GM23338 (cell line): ENCODE results near the gene MTA1. TPM values are rescaled to one million over a fixed set of nuclear protein-coding genes. Genes with fewer than 3 reads are reported as not detected.

Experiments
- EZH2 ChIP-seq: fragments of 200-600 bp; sonication (generic); IDR thresholded peaks from one replicate; pipeline ENCODE4 v1.8.0; 2017; ENCODE audit warnings: antibody characterized with exemption, mild to moderate bottlenecking, low read depth; ENCODE audit not compliant: unreplicated experiment
- NANOG ChIP-seq: IDR thresholded peaks from 2 replicates; pipeline ENCODE4 v1.6.1; 2016; ENCODE audit warnings: antibody characterized with exemption, borderline replicate concordance
- polyA plus RNA-seq: library from polyadenylated mRNA; unstranded; fragments of >200 nt; fragmentation: Nextera tagmentation; extraction: Ambion mirVana; gene quantifications from 2 replicates; pipeline ENCODE4 v1.2.1, GENCODE V29; 2016
- total RNA-seq: library from RNA; depleted of rRNA; stranded (reverse); fragments of >200 nt; shearing (Covaris generic); gene quantifications from 2 replicates; pipeline ENCODE4 v1.2.3, GENCODE V29; 2014
- TF ChIP-seq, protein P1 (sequence below): fragments of 250-450 bp; sonication (Bioruptor Pico); IDR thresholded peaks from 2 replicates; pipeline ENCODE4 v1.5.0; 2020; ENCODE audit warnings: mild to moderate bottlenecking, moderate library complexity
- TF ChIP-seq, protein P2 (sequence below): IDR thresholded peaks from one replicate; pipeline ENCODE4 v1.6.1; 2018; ENCODE audit warnings: antibody characterized with exemption; ENCODE audit not compliant: unreplicated experiment

Gene MTA1
- total and polyA plus RNA-seq, 2 experiments from 2014 or later: 53.3 to 126 TPM

DNA sequence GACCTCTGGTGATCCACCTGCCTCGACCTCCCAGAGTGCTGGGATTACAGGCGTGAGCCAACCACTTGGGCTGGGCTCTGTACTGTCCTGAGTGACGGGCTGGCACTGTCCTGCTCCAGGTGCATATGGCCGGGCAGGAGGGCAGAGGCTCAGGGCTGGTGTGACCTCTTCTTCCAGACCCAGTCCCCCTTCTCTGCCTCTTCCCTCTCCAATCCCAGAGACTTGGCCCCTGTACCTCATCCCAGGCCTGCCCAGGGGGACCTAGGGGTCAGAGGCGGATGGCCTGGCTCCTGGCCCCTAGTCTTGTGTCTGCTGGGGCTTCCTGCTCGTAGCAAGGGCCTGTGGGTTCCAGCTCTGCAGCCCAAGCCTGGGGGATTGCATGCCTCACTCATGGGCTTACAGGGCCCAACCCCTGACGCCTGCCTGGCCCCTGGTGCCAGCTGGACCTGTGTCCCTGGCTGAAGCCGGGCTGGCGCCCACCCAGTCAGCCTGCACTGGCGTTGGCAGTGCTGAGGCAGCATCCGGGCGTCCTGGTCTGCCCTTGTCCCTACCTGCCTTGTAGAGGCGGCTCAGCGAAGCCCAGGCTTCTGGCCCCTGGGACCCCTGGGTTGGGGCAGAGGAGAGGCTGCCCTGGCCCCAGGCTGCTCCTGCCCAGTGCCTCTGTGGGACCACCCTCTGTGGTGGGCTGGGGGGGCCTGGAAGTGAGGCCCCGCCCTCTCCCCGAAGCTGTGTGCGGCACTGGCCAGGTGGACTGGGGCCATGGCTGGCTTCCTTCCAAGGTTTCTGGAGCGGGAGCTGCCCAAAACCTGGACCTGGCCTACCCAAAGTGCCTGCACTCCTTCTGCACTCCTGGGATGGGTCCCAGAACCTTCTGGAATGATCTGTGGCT is 75.7 kb downstream of the MTA1 start (continued):
- TF ChIP-seq, protein P1, sequence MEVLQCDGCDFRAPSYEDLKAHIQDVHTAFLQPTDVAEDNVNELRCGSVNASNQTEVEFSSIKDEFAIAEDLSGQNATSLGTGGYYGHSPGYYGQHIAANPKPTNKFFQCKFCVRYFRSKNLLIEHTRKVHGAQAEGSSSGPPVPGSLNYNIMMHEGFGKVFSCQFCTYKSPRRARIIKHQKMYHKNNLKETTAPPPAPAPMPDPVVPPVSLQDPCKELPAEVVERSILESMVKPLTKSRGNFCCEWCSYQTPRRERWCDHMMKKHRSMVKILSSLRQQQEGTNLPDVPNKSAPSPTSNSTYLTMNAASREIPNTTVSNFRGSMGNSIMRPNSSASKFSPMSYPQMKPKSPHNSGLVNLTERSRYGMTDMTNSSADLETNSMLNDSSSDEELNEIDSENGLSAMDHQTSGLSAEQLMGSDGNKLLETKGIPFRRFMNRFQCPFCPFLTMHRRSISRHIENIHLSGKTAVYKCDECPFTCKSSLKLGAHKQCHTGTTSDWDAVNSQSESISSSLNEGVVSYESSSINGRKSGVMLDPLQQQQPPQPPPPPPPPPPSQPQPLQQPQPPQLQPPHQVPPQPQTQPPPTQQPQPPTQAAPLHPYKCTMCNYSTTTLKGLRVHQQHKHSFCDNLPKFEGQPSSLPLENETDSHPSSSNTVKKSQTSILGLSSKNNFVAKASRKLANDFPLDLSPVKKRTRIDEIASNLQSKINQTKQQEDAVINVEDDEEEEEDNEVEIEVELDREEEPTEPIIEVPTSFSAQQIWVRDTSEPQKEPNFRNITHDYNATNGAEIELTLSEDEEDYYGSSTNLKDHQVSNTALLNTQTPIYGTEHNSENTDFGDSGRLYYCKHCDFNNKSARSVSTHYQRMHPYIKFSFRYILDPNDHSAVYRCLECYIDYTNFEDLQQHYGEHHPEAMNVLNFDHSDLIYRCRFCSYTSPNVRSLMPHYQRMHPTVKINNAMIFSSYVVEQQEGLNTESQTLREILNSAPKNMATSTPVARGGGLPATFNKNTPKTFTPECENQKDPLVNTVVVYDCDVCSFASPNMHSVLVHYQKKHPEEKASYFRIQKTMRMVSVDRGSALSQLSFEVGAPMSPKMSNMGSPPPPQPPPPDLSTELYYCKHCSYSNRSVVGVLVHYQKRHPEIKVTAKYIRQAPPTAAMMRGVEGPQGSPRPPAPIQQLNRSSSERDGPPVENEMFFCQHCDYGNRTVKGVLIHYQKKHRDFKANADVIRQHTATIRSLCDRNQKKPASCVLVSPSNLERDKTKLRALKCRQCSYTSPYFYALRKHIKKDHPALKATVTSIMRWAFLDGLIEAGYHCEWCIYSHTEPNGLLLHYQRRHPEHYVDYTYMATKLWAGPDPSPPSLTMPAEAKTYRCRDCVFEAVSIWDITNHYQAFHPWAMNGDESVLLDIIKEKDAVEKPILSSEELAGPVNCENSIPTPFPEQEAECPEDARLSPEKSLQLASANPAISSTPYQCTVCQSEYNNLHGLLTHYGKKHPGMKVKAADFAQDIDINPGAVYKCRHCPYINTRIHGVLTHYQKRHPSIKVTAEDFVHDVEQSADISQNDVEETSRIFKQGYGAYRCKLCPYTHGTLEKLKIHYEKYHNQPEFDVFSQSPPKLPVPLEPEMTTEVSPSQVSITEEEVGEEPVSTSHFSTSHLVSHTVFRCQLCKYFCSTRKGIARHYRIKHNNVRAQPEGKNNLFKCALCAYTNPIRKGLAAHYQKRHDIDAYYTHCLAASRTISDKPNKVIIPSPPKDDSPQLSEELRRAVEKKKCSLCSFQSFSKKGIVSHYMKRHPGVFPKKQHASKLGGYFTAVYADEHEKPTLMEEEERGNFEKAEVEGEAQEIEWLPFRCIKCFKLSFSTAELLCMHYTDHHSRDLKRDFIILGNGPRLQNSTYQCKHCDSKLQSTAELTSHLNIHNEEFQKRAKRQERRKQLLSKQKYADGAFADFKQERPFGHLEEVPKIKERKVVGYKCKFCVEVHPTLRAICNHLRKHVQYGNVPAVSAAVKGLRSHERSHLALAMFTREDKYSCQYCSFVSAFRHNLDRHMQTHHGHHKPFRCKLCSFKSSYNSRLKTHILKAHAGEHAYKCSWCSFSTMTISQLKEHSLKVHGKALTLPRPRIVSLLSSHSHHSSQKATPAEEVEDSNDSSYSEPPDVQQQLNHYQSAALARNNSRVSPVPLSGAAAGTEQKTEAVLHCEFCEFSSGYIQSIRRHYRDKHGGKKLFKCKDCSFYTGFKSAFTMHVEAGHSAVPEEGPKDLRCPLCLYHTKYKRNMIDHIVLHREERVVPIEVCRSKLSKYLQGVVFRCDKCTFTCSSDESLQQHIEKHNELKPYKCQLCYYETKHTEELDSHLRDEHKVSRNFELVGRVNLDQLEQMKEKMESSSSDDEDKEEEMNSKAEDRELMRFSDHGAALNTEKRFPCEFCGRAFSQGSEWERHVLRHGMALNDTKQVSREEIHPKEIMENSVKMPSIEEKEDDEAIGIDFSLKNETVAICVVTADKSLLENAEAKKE (CRISPR knock-in tag): no peak
- TF ChIP-seq NANOG: no peak
- TF ChIP-seq, protein P2, sequence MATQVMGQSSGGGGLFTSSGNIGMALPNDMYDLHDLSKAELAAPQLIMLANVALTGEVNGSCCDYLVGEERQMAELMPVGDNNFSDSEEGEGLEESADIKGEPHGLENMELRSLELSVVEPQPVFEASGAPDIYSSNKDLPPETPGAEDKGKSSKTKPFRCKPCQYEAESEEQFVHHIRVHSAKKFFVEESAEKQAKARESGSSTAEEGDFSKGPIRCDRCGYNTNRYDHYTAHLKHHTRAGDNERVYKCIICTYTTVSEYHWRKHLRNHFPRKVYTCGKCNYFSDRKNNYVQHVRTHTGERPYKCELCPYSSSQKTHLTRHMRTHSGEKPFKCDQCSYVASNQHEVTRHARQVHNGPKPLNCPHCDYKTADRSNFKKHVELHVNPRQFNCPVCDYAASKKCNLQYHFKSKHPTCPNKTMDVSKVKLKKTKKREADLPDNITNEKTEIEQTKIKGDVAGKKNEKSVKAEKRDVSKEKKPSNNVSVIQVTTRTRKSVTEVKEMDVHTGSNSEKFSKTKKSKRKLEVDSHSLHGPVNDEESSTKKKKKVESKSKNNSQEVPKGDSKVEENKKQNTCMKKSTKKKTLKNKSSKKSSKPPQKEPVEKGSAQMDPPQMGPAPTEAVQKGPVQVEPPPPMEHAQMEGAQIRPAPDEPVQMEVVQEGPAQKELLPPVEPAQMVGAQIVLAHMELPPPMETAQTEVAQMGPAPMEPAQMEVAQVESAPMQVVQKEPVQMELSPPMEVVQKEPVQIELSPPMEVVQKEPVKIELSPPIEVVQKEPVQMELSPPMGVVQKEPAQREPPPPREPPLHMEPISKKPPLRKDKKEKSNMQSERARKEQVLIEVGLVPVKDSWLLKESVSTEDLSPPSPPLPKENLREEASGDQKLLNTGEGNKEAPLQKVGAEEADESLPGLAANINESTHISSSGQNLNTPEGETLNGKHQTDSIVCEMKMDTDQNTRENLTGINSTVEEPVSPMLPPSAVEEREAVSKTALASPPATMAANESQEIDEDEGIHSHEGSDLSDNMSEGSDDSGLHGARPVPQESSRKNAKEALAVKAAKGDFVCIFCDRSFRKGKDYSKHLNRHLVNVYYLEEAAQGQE: no peak
- no peak for TF ChIP-seq EZH2
